ENCODE measurements around the gene CDC23. TPM values are rescaled to one million over a fixed set of nuclear protein-coding genes. Genes with fewer than 3 reads are reported as not detected.
A peak's percentile ranks its signal among the peaks of the same experiment; 100 is the strongest.

Gene CDC23
- total and polyA plus RNA-seq, 2 of the 4 experiments (the other 2 are of a cell fraction): 21.1 to 28.0 TPM

DNA sequence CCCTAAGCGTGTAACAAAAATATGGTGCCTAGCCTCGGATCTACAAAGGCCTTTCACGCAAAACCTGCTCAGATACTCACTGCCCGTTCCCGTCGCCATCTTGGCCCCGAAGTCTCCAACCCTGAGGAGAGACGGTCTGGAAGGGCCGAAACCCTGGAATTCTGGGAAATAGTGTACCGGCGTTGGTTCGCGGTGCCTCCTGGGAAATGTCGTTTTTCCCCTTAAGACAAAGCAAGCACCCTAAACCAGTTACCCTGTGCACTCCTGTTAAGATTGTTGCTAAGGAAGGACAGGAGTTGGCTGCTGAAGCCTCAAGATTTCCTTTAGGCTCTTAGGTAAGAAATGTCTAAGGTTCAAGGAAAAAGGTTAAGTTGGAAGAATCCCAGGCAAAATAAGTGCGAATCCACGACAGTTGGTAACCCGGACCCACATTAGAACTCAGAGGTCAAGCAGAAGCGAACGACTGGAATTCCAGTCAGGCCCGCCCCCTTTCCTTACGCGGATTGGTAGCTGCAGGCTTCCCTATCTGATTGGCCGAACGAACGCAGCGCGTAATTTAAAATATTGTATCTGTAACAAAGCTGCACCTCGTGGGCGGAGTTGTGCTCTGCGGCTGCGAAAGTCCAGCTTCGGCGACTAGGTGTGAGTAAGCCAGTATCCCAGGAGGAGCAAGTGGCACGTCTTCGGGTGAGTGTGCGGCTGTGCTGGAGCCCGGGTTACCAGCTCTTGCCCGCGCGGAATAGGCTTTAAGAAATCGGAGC lies 34.4 kb downstream of the CDC23 start, which contains the start of the genes BRD8 and KIF20A:
Gene BRD8 (minus strand): TSS at position 115 of the 761 bp plus-strand sequence. CDS start 16 bp downstream, at position 99.
Gene KIF20A (plus strand): TSS at position 597 of the 761 bp plus-strand sequence. CDS start 569 bp downstream, outside the sequence.
- CTCF ChIA-PET: interaction anchor here (1.4 kb wide), 1 partner anchor 9 kb away, joined by 3 read pairs; no protein-coding TSS in a partner anchor
- H3K23ac ChIP-seq (ENCODE audit: low read depth, low read length): peak within 1 kb of the TSS; percentile 100
- TF ChIP-seq MXI1 (IDR thresholded peaks at IDR 0.05; ENCODE audit: borderline replicate concordance, low read depth, low read length) (peak; percentile 100), RFX5 (IDR thresholded peaks at IDR 0.05; ENCODE audit: low read depth, low read length) (no peak), BHLHE40 (IDR thresholded peaks at IDR 0.05; ENCODE audit: low read depth, low read length) (no peak), POLR2A (IDR thresholded peaks at IDR 0.05; ENCODE audit: low read depth, low read length) (peak; percentile 76), RAD21 (IDR thresholded peaks at IDR 0.05; ENCODE audit: low read length) (no peak), FOS (IDR thresholded peaks at IDR 0.05; ENCODE audit: low read depth, low read length) (0 out of 2 replicates have a peak, but pooled peaks have one; percentile 12), RCOR1 (IDR thresholded peaks at IDR 0.05; ENCODE audit: insufficient replicate concordance, low read length) (no peak), NFE2L2 (IDR thresholded peaks at IDR 0.05; ENCODE audit: low read depth, low read length) (no peak), MAFK (IDR thresholded peaks at IDR 0.05; ENCODE audit: low read depth, low read length) (no peak)
- TF ChIP-seq, protein P1, sequence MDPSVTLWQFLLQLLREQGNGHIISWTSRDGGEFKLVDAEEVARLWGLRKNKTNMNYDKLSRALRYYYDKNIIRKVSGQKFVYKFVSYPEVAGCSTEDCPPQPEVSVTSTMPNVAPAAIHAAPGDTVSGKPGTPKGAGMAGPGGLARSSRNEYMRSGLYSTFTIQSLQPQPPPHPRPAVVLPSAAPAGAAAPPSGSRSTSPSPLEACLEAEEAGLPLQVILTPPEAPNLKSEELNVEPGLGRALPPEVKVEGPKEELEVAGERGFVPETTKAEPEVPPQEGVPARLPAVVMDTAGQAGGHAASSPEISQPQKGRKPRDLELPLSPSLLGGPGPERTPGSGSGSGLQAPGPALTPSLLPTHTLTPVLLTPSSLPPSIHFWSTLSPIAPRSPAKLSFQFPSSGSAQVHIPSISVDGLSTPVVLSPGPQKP (IDR thresholded peaks at IDR 0.05; ENCODE audit: borderline replicate concordance, low read depth, low read length): no peak
- peaks cover 29 to 48% of the 10 kb centered on the region in 2 experiments for H3K79me1 ChIP-seq (ENCODE audit: low read depth in 1 of 2, low read length in 2 of 2)
- 0% methylated on average over 26 of the region's 41 CpGs; no CpG with 5 or more reads in 1 of the 2 experiments for WGBS, 2 experiments (ENCODE audit: extremely low coverage in 2 of 2, insufficient read length in 1 of 2)
- no peaks in the 10 kb centered on the region; the same call in 1 of the 2 replicates for H3K9me1 ChIP-seq (ENCODE audit: insufficient read depth, low read length)
- dilution Hi-C loops (cut with HindIII; ENCODE audit: low sequenced_read_pairs, unreplicated experiment): no loop called here
- peak within 1 kb of the TSS; percentile 96 for H2BK5ac ChIP-seq (ENCODE audit: low read depth, low read length, poor library complexity, severe bottlenecking)
- peak within 1 kb of the TSS; percentile 70 for H4K5ac ChIP-seq (ENCODE audit: low read depth, low read length)
- H3K4me1 ChIP-seq (ENCODE audit: control insufficient read depth, insufficient read depth, low read length): no peaks in the 10 kb centered on the region
- H3K4me3 ChIP-seq (ENCODE audit: insufficient read depth, low read depth, low read length): peak within 1 kb of the TSS; percentile 76
- DNase-seq: peak; percentile 94
- peak within 1 kb of the TSS; percentile 95; the same call in 1 of the 3 replicates for H2BK15ac ChIP-seq (ENCODE audit: low read depth, low read length)
- peak; percentile 95 for ATAC-seq (ENCODE audit: low read depth)
- H3K56ac ChIP-seq (ENCODE audit: extremely low read depth, insufficient read depth, low read length): peak within 1 kb of the TSS; percentile 100
- H3K27ac ChIP-seq (ENCODE audit: insufficient read depth, low read length): peak within 1 kb of the TSS; percentile 79
- H2AK5ac ChIP-seq (ENCODE audit: low read depth, low read length): peak within 1 kb of the TSS; percentile 22; the same call in 1 of the 2 replicates
- peak within 1 kb of the TSS; percentile 93 for H2AFZ ChIP-seq (replicated peaks; ENCODE audit: low read length, poor library complexity)
- intact Hi-C loops (cut with micrococcal nuclease): no loop called here
- peak within 1 kb of the TSS; percentile 80 for H3K18ac ChIP-seq (ENCODE audit: low read depth, low read length)
- peak within 1 kb of the TSS; percentile 99 for H3K4ac ChIP-seq (ENCODE audit: low read depth, low read length)
- H4K91ac ChIP-seq (ENCODE audit: insufficient read depth, low read depth, low read length): peak within 1 kb of the TSS; percentile 98
- H2BK20ac ChIP-seq (ENCODE audit: low read depth, low read length): peak within 1 kb of the TSS; percentile 96
- H3K14ac ChIP-seq (replicated peaks; ENCODE audit: low read depth, low read length): peak within 1 kb of the TSS; percentile 100
- in situ Hi-C loops (cut with MboI; ENCODE audit: low sequenced_read_pairs): no loop called here
- POLR2A ChIA-PET (ENCODE audit: unreplicated experiment): interaction anchor here (0.5 to 0.6 kb wide), 2 partner anchors 287 to 324 kb away, joined by 3 to 6 read pairs; no protein-coding TSS in a partner anchor
- H3K9ac ChIP-seq (ENCODE audit: low read depth, low read length): peak within 1 kb of the TSS; percentile 92
- H4K8ac ChIP-seq (ENCODE audit: low read depth in 2 of 2, low read length in 2 of 2): peak within 1 kb of the TSS; percentile 72 to 100
- peak within 1 kb of the TSS; percentile 92 for H2AK9ac ChIP-seq (replicated peaks; ENCODE audit: low read depth, low read length, poor library complexity)
- H3K27me3 ChIP-seq (ENCODE audit: control insufficient read depth, insufficient read depth, low read length): no peaks in the 10 kb centered on the region
- H3K9me3 ChIP-seq (ENCODE audit: control insufficient read depth, insufficient read depth, low read length): no peaks in the 10 kb centered on the region
- H2BK120ac ChIP-seq (ENCODE audit: low read depth, low read length): peak within 1 kb of the TSS; percentile 99
- peak within 1 kb of the TSS; percentile 87 for H3K4me2 ChIP-seq (ENCODE audit: low read depth, low read length)
- peaks cover 11% of the 10 kb centered on the region for H3K36me3 ChIP-seq (ENCODE audit: control insufficient read depth, insufficient read depth, low read length)
- H4K20me1 ChIP-seq (ENCODE audit: insufficient read depth, low read length): 0 out of 2 replicates have a peak, but pooled peaks cover 4% of the 10 kb centered on the region
- BruUV-seq (replicated peaks): no TSS peak
